HepG2 (cell line): ENCODE results near the gene DPP8. TPM values are rescaled to one million over a fixed set of nuclear protein-coding genes. Genes with fewer than 3 reads are reported as not detected.

Experiments
- CTCF ChIP-seq: sonication (generic); formaldehyde crosslinking; IDR thresholded peaks from 2 replicates; pipeline ENCODE4 v1.5.0; 2020; ENCODE audit warnings: mild to moderate bottlenecking, missing genetic modification reagents, moderate library complexity
- E2F1 ChIP-seq: sonication (generic); formaldehyde crosslinking; IDR thresholded peaks from 2 replicates; pipeline ENCODE4 v1.5.0; 2020; ENCODE audit warnings: missing genetic modification reagents
- PHF20 ChIP-seq: sonication (generic); formaldehyde crosslinking; IDR thresholded peaks from 2 replicates; pipeline ENCODE4 v1.5.0; 2020; ENCODE audit warnings: mild to moderate bottlenecking, missing genetic modification reagents
- RERE ChIP-seq: IDR thresholded peaks from 2 replicates; pipeline ENCODE4 v1.6.1; 2016; ENCODE audit warnings: low read depth, missing genetic modification reagents, missing compliant biosample characterization
- SAP130 ChIP-seq: IDR thresholded peaks from 2 replicates; pipeline ENCODE4 v1.6.1; 2016; ENCODE audit warnings: low read depth
- ZBTB26 ChIP-seq: IDR thresholded peaks from 2 replicates; pipeline ENCODE4 v1.6.1; 2016; ENCODE audit warnings: missing compliant biosample characterization, missing genetic modification reagents, borderline replicate concordance
- ZFP37 ChIP-seq: sonication (generic); formaldehyde crosslinking; IDR thresholded peaks from 2 replicates; pipeline ENCODE4 v1.4.0; 2020; ENCODE audit warnings: missing genetic modification reagents, borderline replicate concordance
- ZFY ChIP-seq: sonication (generic); formaldehyde crosslinking; IDR thresholded peaks from 2 replicates; pipeline ENCODE4 v1.4.0; 2020; ENCODE audit warnings: missing genetic modification reagents
- ZNF318 ChIP-seq: sonication (generic); formaldehyde crosslinking; IDR thresholded peaks from 2 replicates; pipeline ENCODE4 v1.4.0; 2020; ENCODE audit warnings: mild to moderate bottlenecking, missing genetic modification reagents
- polyA plus RNA-seq, 8 experiments: library from polyadenylated mRNA; depleted of rRNA in 3 of 8; stranded (reverse) in 7 of 8; unstranded in 1 of 8; fragments of >200 nt; fragmentation: Illumina TruSeq in 4 of 8; extraction: Trizol in 4 of 8; gene quantifications; 2 replicates each; pipeline versions ENCODE4 v1.2.1 to v1.2.3, GENCODE V29; 2011 to 2016; ENCODE audit warnings: low read depth in 4 of 8, missing spikeins in 1 of 8, mixed read lengths in 1 of 8; ENCODE audit not compliant: insufficient read depth in 1 of 8
- total RNA-seq, 5 experiments: library from RNA; depleted of rRNA; stranded (reverse); fragments of >200 nt; fragmentation: Illumina TruSeq; extraction: Trizol; gene quantifications; 2 replicates each; pipeline ENCODE4 v1.2.3, GENCODE V29; 2016; ENCODE audit warnings: low read depth in 1 of 5

Gene DPP8
- total and polyA plus RNA-seq, 2 of the 13 experiments (the other 11 are each of a cell fraction or from before 2014, with no cell fraction given), result 18.0 to 26.3 TPM

GRCh38 chr15:65530318-65531111 is 13.0 kb upstream of the DPP8 start, which contains the start of gene HACD3 (continued):
- peak; percentile 3; the same call in 1 of the 2 replicates for TF ChIP-seq CTCF (CRISPR knock-in tag)
- TF ChIP-seq PHF20, result peak; percentile 13; the same call in 1 of the 2 replicates
- TF ChIP-seq ZNF318 (CRISPR knock-in tag), result peak; percentile 88; the same call in 1 of the 2 replicates
- TF ChIP-seq SAP130 (CRISPR knock-in tag), result peak; percentile 84
- TF ChIP-seq ZFY, result peak; percentile 99
- 0 out of 2 replicates have a peak, but pooled peaks have one; percentile 40 for TF ChIP-seq ZFP37 (CRISPR knock-in tag)
- TF ChIP-seq RERE, result no peak
- TF ChIP-seq ZBTB26 (CRISPR knock-in tag), result peak; percentile 52; the same call in 1 of the 2 replicates
- TF ChIP-seq E2F1 (CRISPR knock-in tag), result peak; percentile 83
